ENCODE measurements around the gene DMD. TPM values are rescaled to one million over a fixed set of nuclear protein-coding genes. Genes with fewer than 3 reads are reported as not detected.

Gene DMD
- total and polyA plus RNA-seq, 2 of the 13 experiments (the other 11 are each of a cell fraction or from before 2014, with no cell fraction given): 17.6 to 25.9 TPM

- TF ChIP-seq, protein P1, sequence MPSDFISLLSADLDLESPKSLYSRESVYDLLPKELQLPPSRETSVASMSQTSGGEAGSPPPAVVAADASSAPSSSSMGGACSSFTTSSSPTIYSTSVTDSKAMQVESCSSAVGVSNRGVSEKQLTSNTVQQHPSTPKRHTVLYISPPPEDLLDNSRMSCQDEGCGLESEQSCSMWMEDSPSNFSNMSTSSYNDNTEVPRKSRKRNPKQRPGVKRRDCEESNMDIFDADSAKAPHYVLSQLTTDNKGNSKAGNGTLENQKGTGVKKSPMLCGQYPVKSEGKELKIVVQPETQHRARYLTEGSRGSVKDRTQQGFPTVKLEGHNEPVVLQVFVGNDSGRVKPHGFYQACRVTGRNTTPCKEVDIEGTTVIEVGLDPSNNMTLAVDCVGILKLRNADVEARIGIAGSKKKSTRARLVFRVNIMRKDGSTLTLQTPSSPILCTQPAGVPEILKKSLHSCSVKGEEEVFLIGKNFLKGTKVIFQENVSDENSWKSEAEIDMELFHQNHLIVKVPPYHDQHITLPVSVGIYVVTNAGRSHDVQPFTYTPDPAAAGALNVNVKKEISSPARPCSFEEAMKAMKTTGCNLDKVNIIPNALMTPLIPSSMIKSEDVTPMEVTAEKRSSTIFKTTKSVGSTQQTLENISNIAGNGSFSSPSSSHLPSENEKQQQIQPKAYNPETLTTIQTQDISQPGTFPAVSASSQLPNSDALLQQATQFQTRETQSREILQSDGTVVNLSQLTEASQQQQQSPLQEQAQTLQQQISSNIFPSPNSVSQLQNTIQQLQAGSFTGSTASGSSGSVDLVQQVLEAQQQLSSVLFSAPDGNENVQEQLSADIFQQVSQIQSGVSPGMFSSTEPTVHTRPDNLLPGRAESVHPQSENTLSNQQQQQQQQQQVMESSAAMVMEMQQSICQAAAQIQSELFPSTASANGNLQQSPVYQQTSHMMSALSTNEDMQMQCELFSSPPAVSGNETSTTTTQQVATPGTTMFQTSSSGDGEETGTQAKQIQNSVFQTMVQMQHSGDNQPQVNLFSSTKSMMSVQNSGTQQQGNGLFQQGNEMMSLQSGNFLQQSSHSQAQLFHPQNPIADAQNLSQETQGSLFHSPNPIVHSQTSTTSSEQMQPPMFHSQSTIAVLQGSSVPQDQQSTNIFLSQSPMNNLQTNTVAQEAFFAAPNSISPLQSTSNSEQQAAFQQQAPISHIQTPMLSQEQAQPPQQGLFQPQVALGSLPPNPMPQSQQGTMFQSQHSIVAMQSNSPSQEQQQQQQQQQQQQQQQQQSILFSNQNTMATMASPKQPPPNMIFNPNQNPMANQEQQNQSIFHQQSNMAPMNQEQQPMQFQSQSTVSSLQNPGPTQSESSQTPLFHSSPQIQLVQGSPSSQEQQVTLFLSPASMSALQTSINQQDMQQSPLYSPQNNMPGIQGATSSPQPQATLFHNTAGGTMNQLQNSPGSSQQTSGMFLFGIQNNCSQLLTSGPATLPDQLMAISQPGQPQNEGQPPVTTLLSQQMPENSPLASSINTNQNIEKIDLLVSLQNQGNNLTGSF (CRISPR knock-in tag; IDR thresholded peaks at IDR 0.05): no peak
- TF ChIP-seq, protein P2, sequence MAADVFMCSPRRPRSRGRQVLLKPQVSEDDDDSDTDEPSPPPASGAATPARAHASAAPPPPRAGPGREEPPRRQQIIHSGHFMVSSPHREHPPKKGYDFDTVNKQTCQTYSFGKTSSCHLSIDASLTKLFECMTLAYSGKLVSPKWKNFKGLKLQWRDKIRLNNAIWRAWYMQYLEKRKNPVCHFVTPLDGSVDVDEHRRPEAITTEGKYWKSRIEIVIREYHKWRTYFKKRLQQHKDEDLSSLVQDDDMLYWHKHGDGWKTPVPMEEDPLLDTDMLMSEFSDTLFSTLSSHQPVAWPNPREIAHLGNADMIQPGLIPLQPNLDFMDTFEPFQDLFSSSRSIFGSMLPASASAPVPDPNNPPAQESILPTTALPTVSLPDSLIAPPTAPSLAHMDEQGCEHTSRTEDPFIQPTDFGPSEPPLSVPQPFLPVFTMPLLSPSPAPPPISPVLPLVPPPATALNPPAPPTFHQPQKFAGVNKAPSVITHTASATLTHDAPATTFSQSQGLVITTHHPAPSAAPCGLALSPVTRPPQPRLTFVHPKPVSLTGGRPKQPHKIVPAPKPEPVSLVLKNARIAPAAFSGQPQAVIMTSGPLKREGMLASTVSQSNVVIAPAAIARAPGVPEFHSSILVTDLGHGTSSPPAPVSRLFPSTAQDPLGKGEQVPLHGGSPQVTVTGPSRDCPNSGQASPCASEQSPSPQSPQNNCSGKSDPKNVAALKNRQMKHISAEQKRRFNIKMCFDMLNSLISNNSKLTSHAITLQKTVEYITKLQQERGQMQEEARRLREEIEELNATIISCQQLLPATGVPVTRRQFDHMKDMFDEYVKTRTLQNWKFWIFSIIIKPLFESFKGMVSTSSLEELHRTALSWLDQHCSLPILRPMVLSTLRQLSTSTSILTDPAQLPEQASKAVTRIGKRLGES (CRISPR knock-in tag; IDR thresholded peaks at IDR 0.05; ENCODE audit: borderline replicate concordance): no peak
- TF ChIP-seq ZNF30 (CRISPR knock-in tag; IDR thresholded peaks at IDR 0.05) (no peak), CAMTA2 (CRISPR knock-in tag; IDR thresholded peaks at IDR 0.05; ENCODE audit: borderline replicate concordance) (no peak), NPAS2 (CRISPR knock-in tag; IDR thresholded peaks at IDR 0.05; ENCODE audit: borderline replicate concordance) (no peak), ZNF44 (CRISPR knock-in tag; IDR thresholded peaks at IDR 0.05) (no peak)
These were observed 1880.3 kb downstream of the DMD start (continued) for GRCh38 chrX:31331015-31331414.

Data from HepG2 (cell line).